Muscle of leg (tissue), 11 donors: ENCODE data around the gene ZNF649. TPM values are rescaled to one million over a fixed set of nuclear protein-coding genes. Genes with fewer than 3 reads are reported as not detected.
A peak's percentile ranks its signal among the peaks of the same experiment; 100 is the strongest.

Experiments used
- DNase-seq: peaks from one replicate; pipeline ENCODE4 v3.0.0; 2013
- H3K27ac ChIP-seq: one replicate; pipeline ENCODE4 v1.5.1; 2013; ENCODE audit warnings: mild to moderate bottlenecking, low read length, control low read depth
- H3K27me3 ChIP-seq: one replicate; pipeline ENCODE4 v1.6.1; 2013; ENCODE audit warnings: low read length; ENCODE audit not compliant: control insufficient read depth, insufficient read depth
- H3K36me3 ChIP-seq: one replicate; pipeline ENCODE4 v1.6.1; 2013; ENCODE audit warnings: low read length; ENCODE audit not compliant: control insufficient read depth, insufficient read depth
- H3K4me1 ChIP-seq: one replicate; pipeline ENCODE4 v1.6.1; 2013; ENCODE audit warnings: low read length; ENCODE audit not compliant: control insufficient read depth, insufficient read depth
- H3K4me3 ChIP-seq: one replicate; pipeline ENCODE4 v1.5.1; 2013; ENCODE audit warnings: low read length, control low read depth
- H3K9me3 ChIP-seq: replicated peaks from 2 replicates; pipeline ENCODE4 v1.6.1; 2013; ENCODE audit warnings: low read depth, low read length; ENCODE audit not compliant: control insufficient read depth
- WGBS: methylation state at CpG from one replicate; pipeline ENCODE4 v1.1.5; 2013; ENCODE audit warnings: missing lambda C conversion rate; ENCODE audit not compliant: insufficient coverage; 5-methylcytosine and 5-hydroxymethylcytosine counted together
- polyA plus RNA-seq, 8 donors: library from polyadenylated mRNA; unstranded; fragments of 120-200 nt; gene quantifications; one replicate each; pipeline versions ENCODE4 v1.2.1 to v1.2.3, GENCODE V29; 2013; ENCODE audit warnings: inconsistent platforms in 1 of 8, low replicate concordance in 1 of 8; ENCODE audit not compliant: insufficient read length in 8 of 8, insufficient read depth in 1 of 8
- total RNA-seq: library from RNA; stranded (reverse); fragments of 120-200 nt; gene quantifications from one replicate; pipeline ENCODE4 v1.2.4, GENCODE V29; 2013

The ZNF649 gene
- total and polyA plus RNA-seq, 9 donors, result 8.6 to 13.7 (median 12.0) TPM

DNA sequence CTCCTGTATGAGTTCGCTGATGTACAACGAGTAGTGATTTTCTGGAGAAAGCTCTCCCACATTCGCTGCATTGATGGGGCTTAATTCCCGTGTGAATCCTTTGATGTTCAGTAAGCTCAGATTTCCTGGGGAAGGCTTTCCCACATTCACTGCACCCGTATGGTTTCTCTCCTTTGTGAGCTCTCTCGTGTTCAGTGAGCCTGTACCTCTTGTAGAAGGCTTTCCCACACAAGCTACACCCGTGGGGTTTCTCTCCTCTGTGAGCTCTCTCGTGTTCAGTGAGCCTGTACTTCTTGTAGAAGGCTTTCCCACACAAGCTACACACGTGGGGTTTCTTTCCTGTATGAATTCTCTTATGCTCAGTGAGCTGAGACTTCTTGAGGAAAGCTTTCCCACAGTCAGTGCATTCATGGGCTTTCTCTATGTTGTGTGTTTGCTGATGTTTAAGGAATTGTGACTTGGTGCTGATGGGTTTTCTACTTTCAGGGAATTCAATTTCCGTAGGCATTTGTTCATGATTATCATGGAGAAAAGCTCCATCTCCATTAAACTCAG, 13.5 kb downstream of the ZNF649 start:
- Histone ChIP-seq H3K27ac (no peak overlapping the region), H3K36me3 (peaks cover 57% of the 10 kb centered on the region), H3K4me3 (no peak overlapping the region), H3K9me3 (peaks cover 66% of the 10 kb centered on the region), H3K27me3 (no peaks in the 10 kb centered on the region), H3K4me1 (peaks cover 3% of the 10 kb centered on the region)
- DNase-seq, result no peak
- WGBS, result 94% methylated on average over 7 of the region's 10 CpGs

DNA sequence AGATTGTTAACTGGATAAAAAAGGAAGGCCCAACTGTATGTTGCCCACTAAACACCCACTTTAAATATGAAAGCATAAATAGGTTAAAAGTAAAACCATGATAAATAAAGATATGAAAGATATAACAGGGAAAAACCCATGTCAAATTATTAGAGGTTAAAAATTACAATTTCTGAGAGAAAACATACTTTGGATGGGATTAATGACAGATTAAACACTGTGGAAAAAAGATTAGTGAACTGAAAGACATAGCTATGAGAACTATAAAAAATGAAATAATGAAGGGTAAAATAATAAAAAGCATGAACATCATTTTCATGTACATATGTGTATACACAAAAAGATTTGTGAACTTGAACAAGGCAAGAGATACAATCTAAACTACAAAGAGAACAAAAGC, 14.9 kb downstream of the ZNF649 start:
- DNase-seq, result no peak
- peaks cover 49% of the 10 kb centered on the region for H3K36me3 ChIP-seq

GRCh38 chr19:51887522-51888498, 17.0 kb downstream of the ZNF649 start, which contains the start of gene ZNF577:
Gene ZNF577 (minus strand): TSS chr19:51887951. CDS start chr19:51880382, 7,569 bp downstream.
- H3K27ac ChIP-seq, result peak within 1 kb of the TSS; percentile 89
- peaks cover 42% of the 10 kb centered on the region for H3K9me3 ChIP-seq
- DNase-seq, result peak; percentile 98
- peaks cover 3% of the 10 kb centered on the region for H3K4me1 ChIP-seq
- H3K36me3 ChIP-seq, result peaks cover 30% of the 10 kb centered on the region
- H3K27me3 ChIP-seq, result no peaks in the 10 kb centered on the region
- peak within 1 kb of the TSS; percentile 69 for H3K4me3 ChIP-seq
- WGBS, result under 1% methylated on average over 52 of the region's 56 CpGs

More for the DNA sequence above, 14.9 kb downstream of the ZNF649 start:
- no peak overlapping the region for H3K27ac ChIP-seq
- no peak overlapping the region for H3K4me3 ChIP-seq
- H3K4me1 ChIP-seq, result peaks cover 3% of the 10 kb centered on the region
- peaks cover 59% of the 10 kb centered on the region for H3K9me3 ChIP-seq
- no peaks in the 10 kb centered on the region for H3K27me3 ChIP-seq

- peaks cover 3% of the 10 kb centered on the region for H3K4me1 ChIP-seq
- H3K27me3 ChIP-seq, result no peaks in the 10 kb centered on the region
- H3K9me3 ChIP-seq, result peaks cover 17% of the 10 kb centered on the region
- H3K36me3 ChIP-seq, result peaks cover 5% of the 10 kb centered on the region
- WGBS, result no CpG with 5 or more reads among the region's 2 CpGs
- no peak for DNase-seq
- no peak overlapping the region for H3K27ac ChIP-seq
- H3K4me3 ChIP-seq, result no peak overlapping the region
Observed at GRCh38 chr19:51884713-51885112, 20.1 kb downstream of the ZNF649 start.

GRCh38 chr19:51882518-51882917, 22.3 kb downstream of the ZNF649 start:
- no peak for DNase-seq
- H3K27ac ChIP-seq, result no peak overlapping the region
- no CpG with 5 or more reads among the region's 3 CpGs for WGBS
- H3K4me3 ChIP-seq, result no peak overlapping the region
- no peaks in the 10 kb centered on the region for H3K27me3 ChIP-seq
- H3K36me3 ChIP-seq, result peaks cover 12% of the 10 kb centered on the region
- no peaks in the 10 kb centered on the region for H3K4me1 ChIP-seq
- peaks cover 6% of the 10 kb centered on the region for H3K9me3 ChIP-seq

GRCh38 chr19:51873097-51873496, 31.7 kb downstream of the ZNF649 start:
- no peak for DNase-seq
- H3K27ac ChIP-seq, result no peak overlapping the region
- peaks cover 63% of the 10 kb centered on the region for H3K9me3 ChIP-seq
- no peak overlapping the region for H3K4me3 ChIP-seq
- no peaks in the 10 kb centered on the region for H3K4me1 ChIP-seq
- no CpG with 5 or more reads among the region's 4 CpGs for WGBS
- H3K27me3 ChIP-seq, result no peaks in the 10 kb centered on the region
- H3K36me3 ChIP-seq, result peaks cover 35% of the 10 kb centered on the region

DNA sequence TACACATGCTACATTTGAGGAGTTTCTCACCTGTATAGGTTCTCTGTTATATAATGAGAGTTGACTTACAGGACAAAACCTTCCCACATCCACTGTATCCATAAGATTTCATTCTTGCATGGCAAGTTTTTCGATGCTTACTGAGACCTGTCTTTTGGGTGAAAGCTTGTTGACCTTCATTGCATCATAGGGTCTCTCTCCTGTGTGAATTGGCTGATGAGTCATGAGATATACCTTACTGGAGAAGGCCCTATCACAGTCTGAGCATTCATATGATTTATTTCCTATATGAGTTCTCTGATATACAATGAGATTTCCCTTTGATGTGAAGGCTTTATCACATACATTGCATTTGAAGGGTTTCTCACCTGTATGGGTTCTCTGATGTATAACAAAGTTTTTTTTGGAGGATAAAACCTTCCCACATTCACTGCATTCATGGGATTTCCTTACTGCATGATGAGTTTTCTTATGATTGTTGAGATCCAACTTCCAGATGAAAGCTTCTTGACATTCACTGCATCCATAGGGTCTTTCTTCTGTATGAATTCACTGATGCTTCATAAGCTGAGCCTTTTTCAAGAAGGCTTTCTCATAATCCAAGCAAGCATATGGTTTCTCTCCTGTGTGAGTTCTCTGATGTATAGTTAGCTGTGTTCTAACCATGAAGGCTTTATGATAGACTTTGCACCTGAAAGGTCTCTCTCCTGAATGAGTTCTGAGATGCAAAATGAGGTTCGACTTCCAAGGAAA, 42.8 kb downstream of the ZNF649 start:
- Histone ChIP-seq H3K27me3 (no peaks in the 10 kb centered on the region), H3K9me3 (peaks cover 62% of the 10 kb centered on the region), H3K27ac (no peak overlapping the region), H3K36me3 (no peaks in the 10 kb centered on the region), H3K4me3 (no peak overlapping the region), H3K4me1 (no peaks in the 10 kb centered on the region)
- no peak for DNase-seq
- no CpG with 5 or more reads among the region's 2 CpGs for WGBS

Other genes with a start within 250 kb of the ZNF649 start
- gene SPACA6, start 211.7 kb downstream of the ZNF649 start, total RNA-seq, result 9.3 TPM
- gene SPACA6, start 211.7 kb downstream of the ZNF649 start, polyA plus RNA-seq, result 10 to 100 TPM in 3 of 8 donors, 1 to 10 TPM in 5; 6.1 to 15.2 (median 9.8) TPM
- 0.35 TPM for gene HAS1, start 181.0 kb downstream of the ZNF649 start, total RNA-seq
- under 1 TPM; 0.06 to 0.39 (median 0.13) TPM for gene HAS1, start 181.0 kb downstream of the ZNF649 start, polyA plus RNA-seq
- gene FPR1, start 153.1 kb downstream of the ZNF649 start, total RNA-seq, result 0.66 TPM
- gene FPR1, start 153.1 kb downstream of the ZNF649 start, polyA plus RNA-seq, result 1 to 10 TPM; 1.1 to 3.2 (median 1.9) TPM
- 0.09 TPM for gene FPR2, start 143.8 kb downstream of the ZNF649 start, total RNA-seq
- gene FPR2, start 143.8 kb downstream of the ZNF649 start, polyA plus RNA-seq, result under 1 TPM; 0.23 to 0.73 (median 0.34) TPM
- 0.22 TPM for gene FPR3, start 109.9 kb downstream of the ZNF649 start, total RNA-seq
- under 1 TPM; 0.17 to 0.84 (median 0.31) TPM for gene FPR3, start 109.9 kb downstream of the ZNF649 start, polyA plus RNA-seq
- gene ZNF577, start 17.1 kb downstream of the ZNF649 start, total RNA-seq, result 15.6 TPM
- 10 to 100 TPM; 12.5 to 19.7 (median 17.9) TPM for gene ZNF577, start 17.1 kb downstream of the ZNF649 start, polyA plus RNA-seq
- 6.9 TPM for gene ZNF613, start 22.5 kb upstream of the ZNF649 start, total RNA-seq
- gene ZNF613, start 22.5 kb upstream of the ZNF649 start, polyA plus RNA-seq, result 1 to 10 TPM; 4.6 to 6.9 (median 6.0) TPM
- 9.9 TPM for gene ZNF350, start 81.8 kb upstream of the ZNF649 start, total RNA-seq
- gene ZNF350, start 81.8 kb upstream of the ZNF649 start, polyA plus RNA-seq, result 1 to 10 TPM; 6.2 to 8.2 (median 7.0) TPM
- gene ZNF615, start 103.2 kb upstream of the ZNF649 start, total RNA-seq, result 12.3 TPM
- 10 to 100 TPM in 2 of 8 donors, 1 to 10 TPM in 6; 7.1 to 10.5 (median 8.8) TPM for gene ZNF615, start 103.2 kb upstream of the ZNF649 start, polyA plus RNA-seq
- 10.2 TPM for gene ZNF614, start 123.4 kb upstream of the ZNF649 start, total RNA-seq
- gene ZNF614, start 123.4 kb upstream of the ZNF649 start, polyA plus RNA-seq, result 1 to 10 TPM; 6.3 to 9.3 (median 8.3) TPM
- gene ZNF432, start 143.8 kb upstream of the ZNF649 start, total RNA-seq, result 11.0 TPM
- 10 to 100 TPM in 4 of 8 donors, 1 to 10 TPM in 4; 8.7 to 11.8 (median 10.1) TPM for gene ZNF432, start 143.8 kb upstream of the ZNF649 start, polyA plus RNA-seq
- 18.1 TPM for gene ZNF841, start 190.7 kb upstream of the ZNF649 start, total RNA-seq
- gene ZNF841, start 190.7 kb upstream of the ZNF649 start, polyA plus RNA-seq, result 10 to 100 TPM in 3 of 8 donors, 1 to 10 TPM in 5; 7.9 to 14.4 (median 9.3) TPM
- gene ZNF616, start 234.9 kb upstream of the ZNF649 start, total RNA-seq, result 11.6 TPM
- gene ZNF616, start 234.9 kb upstream of the ZNF649 start, polyA plus RNA-seq, result 10 to 100 TPM in 1 of 8 donors, 1 to 10 TPM in 7; 5.6 to 10.4 (median 8.8) TPM